H1 (cell line): ENCODE data around the gene MTG1. TPM values are rescaled to one million over a fixed set of nuclear protein-coding genes. Genes with fewer than 3 reads are reported as not detected.

ENCODE experiments used
- CTCF ChIA-PET: fragments of 300-600 bp; sonication (Branson Sonifier 250); formaldehyde crosslinking; loops from one replicate; lab custom pipeline; 2021; ENCODE audit not compliant: partially characterized antibody; lab: Charles Lee
- POLR2A ChIA-PET: fragments of 300-600 bp; sonication (Branson Sonifier 250); formaldehyde crosslinking; loops from one replicate; lab custom pipeline; 2021; ENCODE audit warnings: inconsistent platforms; ENCODE audit not compliant: partially characterized antibody; lab: Charles Lee
- DNase-seq, 2 experiments: peaks; one replicate each; pipeline versions ENCODE4 v3.0.0 to v3.0.0-alpha.2; 2010 to 2022; ENCODE audit warnings: low spot score in 2 of 2, low read depth in 1 of 2, mixed read lengths in 1 of 2
- FAIRE-seq: peaks from 2 replicates; lab custom pipeline; 2011; peaks lifted over from hg19 to GRCh38; lab: Jason Lieb, UNC
- H2AFZ ChIP-seq: 2 replicates; pipeline ENCODE4 v1.8.1; 2012; ENCODE audit warnings: low read length, inconsistent platforms
- H2AK5ac ChIP-seq: 2 replicates; pipeline ENCODE4 v1.6.1; 2013; ENCODE audit warnings: low read depth, low read length
- H2BK120ac ChIP-seq: replicated peaks from 2 replicates; pipeline ENCODE3; 2013; ENCODE audit warnings: low read depth, low read length, inconsistent platforms
- H2BK12ac ChIP-seq: 2 replicates; pipeline ENCODE4 v1.6.1; 2013; ENCODE audit warnings: low read depth, low read length
- H2BK15ac ChIP-seq: 2 replicates; pipeline ENCODE4 v1.6.1; 2013; ENCODE audit warnings: low read length
- H2BK20ac ChIP-seq: 2 replicates; pipeline ENCODE4 v1.6.1; 2013; ENCODE audit warnings: low read length
- H2BK5ac ChIP-seq: 2 replicates; pipeline ENCODE4 v1.6.1; 2013; ENCODE audit warnings: low read depth, low read length
- H3K14ac ChIP-seq: 2 replicates; pipeline ENCODE4 v1.6.1; 2013; ENCODE audit warnings: inconsistent platforms; ENCODE audit not compliant: insufficient read length
- H3K18ac ChIP-seq: 2 replicates; pipeline ENCODE4 v1.6.1; 2013; ENCODE audit warnings: low read length; ENCODE audit errors: extremely low read depth
- H3K23ac ChIP-seq: 2 replicates; pipeline ENCODE4 v1.6.1; 2013; ENCODE audit warnings: inconsistent platforms; ENCODE audit not compliant: insufficient read length
- H3K23me2 ChIP-seq: 2 replicates; pipeline ENCODE4 v1.6.1; 2013; ENCODE audit warnings: low read depth, low read length
- H3K27ac ChIP-seq: 2 replicates; pipeline ENCODE4 v1.6.1; 2011; ENCODE audit warnings: low read depth, low read length, inconsistent platforms
- H3K27me3 ChIP-seq, 4 experiments: replicated peaks in 1 of 4; 1 replicate in 1 of 4; 2 replicates in 3 of 4; pipeline versions ENCODE4 v1.6.1 to v1.8.1; 2011 to 2013; ENCODE audit warnings: low read length in 3 of 4, mild to moderate bottlenecking in 3 of 4, inconsistent platforms in 2 of 4, mixed read lengths in 2 of 4, moderate library complexity in 1 of 4; ENCODE audit not compliant: control insufficient read depth in 3 of 4, insufficient read depth in 3 of 4; ENCODE audit errors: extremely low read depth in 1 of 4
- H3K36me3 ChIP-seq, 4 experiments: 2 replicates each; pipeline versions ENCODE4 v1.6.1 to v1.8.1; 2011 to 2013; ENCODE audit warnings: mild to moderate bottlenecking in 4 of 4, low read length in 3 of 4, moderate library complexity in 2 of 4, control low read depth in 1 of 4, inconsistent platforms in 1 of 4; ENCODE audit not compliant: insufficient read depth in 4 of 4, control insufficient read depth in 2 of 4
- H3K4ac ChIP-seq: replicated peaks from 2 replicates; pipeline ENCODE3; 2013; ENCODE audit warnings: low read length, low read depth, mixed read lengths, inconsistent platforms; ENCODE audit not compliant: insufficient read length
- H3K4me1 ChIP-seq, 4 experiments: replicated peaks in 1 of 4; 1 replicate in 1 of 4; 2 replicates in 3 of 4; pipeline versions ENCODE4 v1.6.1 to v1.8.1; 2011 to 2013; ENCODE audit warnings: low read length in 3 of 4, inconsistent platforms in 2 of 4, mixed read lengths in 1 of 4; ENCODE audit not compliant: insufficient read depth in 4 of 4, control insufficient read depth in 3 of 4
- H3K4me2 ChIP-seq, 2 experiments: 2 replicates each; pipeline versions ENCODE4 v1.6.1 to v1.8.1; 2011 to 2013; ENCODE audit warnings: low read depth in 2 of 2, low read length in 2 of 2, control low read depth in 1 of 2, inconsistent platforms in 1 of 2, mild to moderate bottlenecking in 1 of 2; ENCODE audit not compliant: insufficient read depth in 1 of 2
- H3K4me3 ChIP-seq, 4 experiments: fragments of 200-600, 300-600 bp in 1 of 4; sonication (generic), shearing (Covaris generic), sonication (Bioruptor Twin) in 1 of 4; 2 replicates each; pipeline versions ENCODE4 v1.5.1 to v1.8.1; 2011 to 2016; ENCODE audit warnings: low read length in 4 of 4, low read depth in 3 of 4, control low read depth in 2 of 4, inconsistent platforms in 2 of 4, mild to moderate bottlenecking in 2 of 4, mixed read lengths in 1 of 4, moderate library complexity in 1 of 4; ENCODE audit not compliant: insufficient read depth in 2 of 4; ENCODE audit errors: extremely low read depth in 1 of 4
- H3K56ac ChIP-seq: replicated peaks from 2 replicates; pipeline ENCODE3; 2013; ENCODE audit warnings: low read depth, mild to moderate bottlenecking, mixed read lengths, low read length, inconsistent platforms; ENCODE audit not compliant: insufficient read length
- H3K79me1 ChIP-seq: 2 replicates; pipeline ENCODE4 v1.6.1; 2013; ENCODE audit warnings: low read depth, low read length, control low read depth
- H3K79me2 ChIP-seq, 2 experiments: 2 replicates each; pipeline versions ENCODE4 v1.6.1 to v1.8.1; 2012 to 2013; ENCODE audit warnings: low read length in 2 of 2, mild to moderate bottlenecking in 2 of 2, inconsistent platforms in 1 of 2; ENCODE audit not compliant: insufficient read depth in 2 of 2, control insufficient read depth in 1 of 2
- H3K9ac ChIP-seq, 4 experiments: replicated peaks in 1 of 4; 1 replicate in 1 of 4; 2 replicates in 3 of 4; pipeline versions ENCODE4 v1.6.1 to v1.8.1; 2011 to 2013; ENCODE audit warnings: low read depth in 3 of 4, low read length in 3 of 4, control low read depth in 2 of 4, mild to moderate bottlenecking in 2 of 4, moderate library complexity in 2 of 4, inconsistent platforms in 1 of 4; ENCODE audit errors: extremely low read depth in 1 of 4
- H3K9me3 ChIP-seq, 2 experiments: 2 replicates each; pipeline versions ENCODE4 v1.6.1 to v1.8.1; 2012 to 2013; ENCODE audit warnings: mild to moderate bottlenecking in 2 of 2, moderate library complexity in 2 of 2, control low read depth in 1 of 2, inconsistent platforms in 1 of 2, low read depth in 1 of 2, low read length in 1 of 2, mixed read lengths in 1 of 2; ENCODE audit not compliant: insufficient read depth in 2 of 2
- H4K20me1 ChIP-seq, 2 experiments: replicated peaks in 1 of 2; 2 replicates each; pipeline versions ENCODE3 to v1.8.1; 2011 to 2013; ENCODE audit warnings: inconsistent platforms in 2 of 2, low read length in 2 of 2, mild to moderate bottlenecking in 1 of 2; ENCODE audit not compliant: insufficient read depth in 2 of 2, control insufficient read depth in 1 of 2
- H4K5ac ChIP-seq: 2 replicates; pipeline ENCODE4 v1.6.1; 2013; ENCODE audit warnings: low read length, low read depth, mixed read lengths, inconsistent platforms; ENCODE audit not compliant: insufficient read length
- H4K8ac ChIP-seq: 2 replicates; pipeline ENCODE4 v1.8.0; 2013; ENCODE audit warnings: mild to moderate bottlenecking, moderate library complexity, low read length, inconsistent platforms; ENCODE audit not compliant: insufficient read depth; ENCODE audit errors: extremely low read depth
- H4K91ac ChIP-seq: replicated peaks from 2 replicates; pipeline ENCODE3; 2013; ENCODE audit warnings: low read length, mixed read lengths, inconsistent platforms; ENCODE audit not compliant: insufficient read length
- WGBS, 2 experiments: shearing (Covaris generic) in 1 of 2; methylation state at CpG; one replicate each; pipeline versions ENCODE4 v1.1.6 to v1.1.7; 2013 to 2015; ENCODE audit warnings: low lambda C conversion rate in 2 of 2, mixed read lengths in 2 of 2, inconsistent platforms in 1 of 2, low coverage in 1 of 2, missing lambda C conversion rate in 1 of 2; ENCODE audit not compliant: insufficient replicate concordance in 2 of 2, insufficient coverage in 1 of 2, insufficient read length in 1 of 2; ENCODE audit errors: extremely low coverage in 1 of 2, missing lambda C conversion rate in 1 of 2; 5-methylcytosine and 5-hydroxymethylcytosine counted together
- polyA plus RNA-seq, 7 experiments: library from polyadenylated mRNA; depleted of rRNA in 3 of 7; stranded (reverse) in 5 of 7; unstranded in 2 of 7; fragments of >200 nt in 5 of 7; fragments of 200-250 nt in 2 of 7; gene quantifications; 1 replicate in 5 of 7; 2 replicates in 1 of 7; 4 replicates in 1 of 7; pipeline versions ENCODE4 v1.2.1 to v1.2.3, GENCODE V29; 2011 to 2013; ENCODE audit warnings: missing spikeins in 2 of 7, mixed read lengths in 2 of 7
- total RNA-seq: library from RNA; stranded (reverse); fragmentation: NEBNext Ultra II Directional; extraction: Animal tissue kit (Norgen Biotek cat#: 25700); gene quantifications from 2 replicates; pipeline ENCODE4 v1.2.1, GENCODE V29; 2021

Gene MTG1
- total and polyA plus RNA-seq, 2 of the 8 experiments (the other 6 are each of a cell fraction or from before 2014, with no cell fraction given) = 56.6 to 81.6 TPM

- no peak overlapping the region for H2AK5ac ChIP-seq
- DNase-seq (no peak), FAIRE-seq (no peak)
- H4K5ac ChIP-seq = no peak overlapping the region
- H4K20me1 ChIP-seq = no peaks in the 10 kb centered on the region
- no peak overlapping the region for H3K23ac ChIP-seq
- no peaks in the 10 kb centered on the region; the same call in 1 of the 2 replicates for H3K23me2 ChIP-seq
- H3K27me3 ChIP-seq = no peaks in the 10 kb centered on the region
- no peak overlapping the region for H2BK120ac ChIP-seq
- H3K4me1 ChIP-seq = peaks cover 0 to 2% (median 0%) of the 10 kb centered on the region in 4 experiments; a peak in 2 of 7 replicates
- CTCF ChIA-PET = interaction anchor here (1.0 kb wide), 1 partner anchor 27 kb away, joined by 3 read pairs; no protein-coding TSS in a partner anchor
- no peak overlapping the region for H3K14ac ChIP-seq
- H3K18ac ChIP-seq = no peak overlapping the region
- H2BK15ac ChIP-seq = no peak overlapping the region
- no peak overlapping the region for H4K8ac ChIP-seq
- H3K79me1 ChIP-seq = no peaks in the 10 kb centered on the region
- no peak overlapping the region for H3K9ac ChIP-seq
- H2AFZ ChIP-seq = no peak overlapping the region
- no peak overlapping the region for H3K4me3 ChIP-seq
- no peak overlapping the region for H2BK5ac ChIP-seq
- no peaks in the 10 kb centered on the region for H3K79me2 ChIP-seq
- no peak overlapping the region for H4K91ac ChIP-seq
- no peak overlapping the region for H3K27ac ChIP-seq
- H3K9me3 ChIP-seq = no peaks in the 10 kb centered on the region
- WGBS, 2 experiments = 82% methylated on average over 17 of the region's 17 CpGs; no CpG with 5 or more reads in 1 of the 2 experiments
- no peak overlapping the region for H2BK20ac ChIP-seq
- no peak overlapping the region for H3K4me2 ChIP-seq
- no peak overlapping the region for H2BK12ac ChIP-seq
- H3K4ac ChIP-seq = no peak overlapping the region
- H3K36me3 ChIP-seq = no peaks in the 10 kb centered on the region
- peak overlapping the region; percentile 16 for H3K56ac ChIP-seq
- POLR2A ChIA-PET = interaction anchor here (0.8 kb wide), 1 partner anchor 30 kb away, joined by 3 read pairs; no protein-coding TSS in a partner anchor
Observed at GRCh38 chr10:133388236-133388972, 5.6 kb upstream of the MTG1 start.
